AG04450 (cell line): ENCODE data around the gene S100B. TPM values are rescaled to one million over a fixed set of nuclear protein-coding genes. Genes with fewer than 3 reads are reported as not detected.

Experiments used
- CTCF ChIA-PET: fragments of 300-600, 350-600 bp; formaldehyde crosslinking; extraction: SDS; loops from one replicate; lab custom pipeline; 2022; ENCODE audit warnings: antibody characterized with exemption, inconsistent platforms; lab: Charles Lee
- POLR2A ChIA-PET: fragments of 350-600 bp; formaldehyde crosslinking; extraction: SDS; loops from one replicate; lab custom pipeline; 2021; ENCODE audit warnings: antibody characterized with exemption, inconsistent platforms; lab: Yijun Ruan, JAX
- DNase-seq: peaks from one replicate; pipeline ENCODE4 v3.0.0-alpha.2; 2011; ENCODE audit warnings: low read depth, low spot score
- H3K27ac ChIP-seq: one replicate; pipeline ENCODE4 v1.5.1; 2012; ENCODE audit warnings: low read depth, low read length, control low read depth
- H3K27me3 ChIP-seq: one replicate; pipeline ENCODE4 v1.6.0; 2012; ENCODE audit warnings: low read length; ENCODE audit not compliant: control insufficient read depth, insufficient read depth
- H3K4me3 ChIP-seq: 2 replicates; pipeline ENCODE4 v1.5.1; 2011; ENCODE audit warnings: mild to moderate bottlenecking, low read depth, low read length, control low read depth
- H3K9me3 ChIP-seq: 2 replicates; pipeline ENCODE4 v1.5.1; 2012; ENCODE audit warnings: low read length; ENCODE audit not compliant: control insufficient read depth, insufficient read depth
- polyA plus RNA-seq: library from polyadenylated mRNA; depleted of rRNA; stranded (reverse); fragments of >200 nt; gene quantifications from 2 replicates; pipeline ENCODE4 v1.2.3, GENCODE V29; 2011
- TF ChIP-seq, protein P1 (sequence below): IDR thresholded peaks from 2 replicates; pipeline ENCODE4 v1.5.1; 2011; ENCODE audit warnings: low read depth, low read length, control low read depth, inconsistent platforms

Gene S100B
- polyA plus RNA-seq, 1 experiment = not detected

DNA sequence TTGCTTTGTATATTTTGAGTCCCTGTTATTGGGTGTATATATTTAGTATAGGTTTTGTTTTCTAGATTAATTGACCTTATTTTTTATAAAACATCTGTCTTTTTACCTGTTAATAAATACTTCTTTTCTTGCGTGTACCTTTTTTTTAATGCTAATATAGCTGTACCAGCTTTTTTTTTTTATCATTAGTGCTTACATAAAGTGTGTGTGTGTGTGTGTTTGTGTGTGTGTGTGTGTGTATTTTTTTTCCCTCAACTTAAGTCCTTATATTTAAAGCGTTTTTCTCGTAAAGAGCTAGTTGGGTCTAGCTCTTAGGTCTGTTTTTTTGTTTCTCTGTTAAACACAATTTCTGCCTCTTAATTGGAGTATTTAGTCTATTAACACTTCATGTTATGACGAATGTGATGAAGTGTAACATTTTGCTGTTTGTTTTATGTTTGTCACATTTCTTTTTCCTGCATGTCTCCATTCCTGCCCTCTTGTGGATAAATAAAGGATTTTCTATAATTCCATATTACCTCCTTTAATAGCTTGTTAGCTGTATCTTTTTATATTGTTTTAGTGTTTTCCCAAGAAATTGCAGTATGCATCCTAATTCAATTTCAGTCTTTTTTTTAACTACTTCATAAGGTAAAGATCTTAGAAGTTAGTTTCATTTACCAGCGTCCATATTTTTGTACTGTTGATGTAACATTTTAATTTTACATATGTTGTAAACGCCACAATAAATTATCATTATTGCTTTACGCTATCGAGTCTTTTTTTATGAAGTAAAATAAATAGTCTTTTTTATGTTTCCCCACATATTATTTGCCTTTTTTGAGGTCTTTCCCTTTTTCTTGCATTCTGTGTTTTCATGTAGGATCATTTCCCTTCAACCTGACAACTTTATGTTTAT is 34.9 kb upstream of the S100B start:
- H3K27ac ChIP-seq = no peak overlapping the region
- H3K4me3 ChIP-seq = no peak overlapping the region
- ChIA-PET CTCF (interaction anchor here (0.6 to 1.8 kb wide), 15 partner anchors 8 to 669 kb away, joined by 3 to 7 read pairs (median 3); no protein-coding TSS in a partner anchor), POLR2A (no interaction called here)
- H3K27me3 ChIP-seq = no peaks in the 10 kb centered on the region
- TF ChIP-seq, protein P1, sequence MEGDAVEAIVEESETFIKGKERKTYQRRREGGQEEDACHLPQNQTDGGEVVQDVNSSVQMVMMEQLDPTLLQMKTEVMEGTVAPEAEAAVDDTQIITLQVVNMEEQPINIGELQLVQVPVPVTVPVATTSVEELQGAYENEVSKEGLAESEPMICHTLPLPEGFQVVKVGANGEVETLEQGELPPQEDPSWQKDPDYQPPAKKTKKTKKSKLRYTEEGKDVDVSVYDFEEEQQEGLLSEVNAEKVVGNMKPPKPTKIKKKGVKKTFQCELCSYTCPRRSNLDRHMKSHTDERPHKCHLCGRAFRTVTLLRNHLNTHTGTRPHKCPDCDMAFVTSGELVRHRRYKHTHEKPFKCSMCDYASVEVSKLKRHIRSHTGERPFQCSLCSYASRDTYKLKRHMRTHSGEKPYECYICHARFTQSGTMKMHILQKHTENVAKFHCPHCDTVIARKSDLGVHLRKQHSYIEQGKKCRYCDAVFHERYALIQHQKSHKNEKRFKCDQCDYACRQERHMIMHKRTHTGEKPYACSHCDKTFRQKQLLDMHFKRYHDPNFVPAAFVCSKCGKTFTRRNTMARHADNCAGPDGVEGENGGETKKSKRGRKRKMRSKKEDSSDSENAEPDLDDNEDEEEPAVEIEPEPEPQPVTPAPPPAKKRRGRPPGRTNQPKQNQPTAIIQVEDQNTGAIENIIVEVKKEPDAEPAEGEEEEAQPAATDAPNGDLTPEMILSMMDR = peak; percentile 56
- H3K9me3 ChIP-seq = peaks cover 2% of the 10 kb centered on the region; the same call in 1 of the 2 replicates
- no peak for DNase-seq

DNA sequence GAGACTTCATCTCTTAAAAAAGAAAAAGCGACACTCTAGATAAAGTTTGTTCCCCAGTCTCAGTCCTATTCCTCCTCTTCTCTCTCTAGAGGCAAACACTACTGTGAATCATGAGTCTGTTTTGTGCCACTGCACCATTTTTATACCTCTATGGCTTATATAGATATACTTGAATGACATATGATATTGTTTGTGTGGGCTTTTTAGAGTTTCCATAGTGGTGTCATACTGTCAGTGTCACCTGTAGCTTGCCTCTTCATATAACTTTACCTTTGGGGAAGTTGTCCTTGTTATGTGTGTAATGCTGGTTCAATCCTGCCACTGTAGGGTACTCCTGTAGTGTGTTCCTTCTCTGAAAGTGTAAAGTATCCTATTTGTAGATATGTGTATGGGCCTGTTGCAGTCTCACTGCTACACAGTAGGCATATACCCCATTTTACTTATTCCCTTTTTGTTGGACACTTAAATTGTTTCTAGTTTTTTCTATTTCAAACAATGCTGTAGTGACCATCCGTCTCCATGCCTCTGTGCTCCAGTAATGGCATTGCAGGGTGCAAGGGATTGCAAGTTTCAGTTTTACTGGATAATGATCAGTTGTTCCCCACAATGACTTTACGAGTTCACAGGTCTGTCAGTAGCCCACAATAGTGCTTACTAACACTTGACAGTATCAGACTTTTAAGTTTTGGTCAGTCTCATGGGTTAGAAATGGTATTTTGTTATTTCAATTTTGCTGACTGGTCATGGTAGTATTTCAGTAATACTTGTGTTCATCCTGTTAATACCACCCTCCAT is 33.3 kb upstream of the S100B start:
- no peak for DNase-seq
- Histone ChIP-seq H3K27ac (no peak overlapping the region), H3K27me3 (no peaks in the 10 kb centered on the region), H3K4me3 (peak overlapping the region; percentile 29), H3K9me3 (peaks cover 2% of the 10 kb centered on the region; the same call in 1 of the 2 replicates)
- TF ChIP-seq, protein P1 = no peak
- ChIA-PET CTCF (interaction anchor here (0.6 to 1.6 kb wide), 2 partner anchors 23 to 91 kb away, joined by 7 read pairs; no protein-coding TSS in a partner anchor), POLR2A (no interaction called here)

DNA sequence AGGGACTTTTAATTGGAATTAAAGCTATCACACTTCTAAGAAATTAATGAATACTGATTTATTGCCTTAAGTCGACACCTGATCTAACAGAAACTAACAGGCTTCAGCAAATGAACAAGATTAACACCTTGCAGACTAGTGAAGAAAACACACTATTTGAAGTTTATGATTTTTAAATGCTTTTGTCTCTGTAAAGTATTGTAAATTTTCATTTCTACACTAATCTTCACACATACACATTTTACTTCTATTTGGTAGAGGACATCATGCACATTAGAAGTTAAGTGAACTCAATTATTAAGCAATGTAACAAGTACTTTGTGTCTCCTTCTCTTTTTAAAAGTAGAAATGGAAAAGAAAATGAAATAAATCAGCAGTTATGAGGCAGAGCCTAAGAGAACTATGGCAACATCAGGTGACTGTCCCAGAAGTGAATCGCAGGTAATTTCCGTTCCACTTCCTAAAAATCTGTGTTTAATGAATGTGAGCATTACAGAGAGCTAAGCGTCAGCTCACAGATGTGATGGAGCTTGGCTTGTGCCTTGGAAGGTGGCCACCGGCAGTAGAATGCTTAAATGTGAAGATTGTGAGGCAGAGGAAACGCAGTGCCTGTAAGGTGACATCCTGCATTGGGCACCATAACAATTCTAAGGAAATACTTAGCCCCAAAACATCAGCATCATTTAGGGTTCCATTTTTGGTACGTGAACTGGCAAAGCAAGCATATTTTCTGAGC is 31.8 kb upstream of the S100B start:
- DNase-seq = no peak
- POLR2A ChIA-PET = interaction anchor here (0.6 to 1.6 kb wide), 3 partner anchors 17 to 96 kb away, joined by 4 to 7 read pairs (median 5); no protein-coding TSS in a partner anchor
- H3K4me3 ChIP-seq = peak overlapping the region; percentile 100
- CTCF ChIA-PET = interaction anchor here (0.5 to 1.6 kb wide), 3 partner anchors 16 to 35 kb away, joined by 3 to 9 read pairs (median 7); no protein-coding TSS in a partner anchor
- no peaks in the 10 kb centered on the region for H3K27me3 ChIP-seq
- TF ChIP-seq, protein P1 = no peak
- H3K9me3 ChIP-seq = peaks cover 2% of the 10 kb centered on the region; the same call in 1 of the 2 replicates
- H3K27ac ChIP-seq = no peak overlapping the region

DNA sequence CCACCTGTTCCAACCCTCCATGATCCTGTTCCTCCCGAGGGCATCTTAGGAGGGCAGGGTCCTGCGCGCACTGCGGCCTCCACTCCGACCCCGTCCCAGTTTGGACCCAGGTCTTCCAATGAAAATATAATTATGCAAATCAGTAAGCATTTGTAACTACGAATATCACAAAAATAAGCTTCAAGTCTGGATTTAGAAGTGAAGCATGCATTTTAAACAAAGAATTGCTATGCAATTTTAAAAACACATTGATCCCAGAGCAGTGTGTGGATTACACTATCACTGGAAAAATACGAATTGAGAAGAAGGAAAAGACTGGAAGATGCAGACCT is 31.3 kb upstream of the S100B start:
- POLR2A ChIA-PET = interaction anchor here (0.6 to 1.6 kb wide), 7 partner anchors 16 to 311 kb away, joined by 3 to 7 read pairs (median 4); no protein-coding TSS in a partner anchor
- H3K27ac ChIP-seq = no peak overlapping the region
- H3K9me3 ChIP-seq = peaks cover 2% of the 10 kb centered on the region; the same call in 1 of the 2 replicates
- no peak for DNase-seq
- H3K27me3 ChIP-seq = no peaks in the 10 kb centered on the region
- CTCF ChIA-PET = interaction anchor here (1.3 kb wide), 1 partner anchor 15 kb away, joined by 9 read pairs; no protein-coding TSS in a partner anchor
- H3K4me3 ChIP-seq = peak overlapping the region; percentile 100
- TF ChIP-seq, protein P1 = no peak
